HCT116 (cell line): ENCODE data around the gene MAP7D1. TPM values are rescaled to one million over a fixed set of nuclear protein-coding genes. Genes with fewer than 3 reads are reported as not detected.
A peak's percentile ranks its signal among the peaks of the same experiment; 100 is the strongest.

ENCODE experiments used
- ATAC-seq: fragments of 200-7000 bp; cut with Tn5 transposase; 2 replicates; pipeline ENCODE4 v1.9.1; 2020; ENCODE audit warnings: mild to moderate bottlenecking, moderate library complexity
- BruUV-seq: library from RNA; stranded (reverse); fragments of 400-500 nt; replicated peaks from 2 replicates; lab custom pipeline; 2021; lab: Mats Ljungman, UMichigan
- CTCF ChIA-PET: fragments of 300-600 bp; sonication (Branson Sonifier 250); formaldehyde crosslinking; loops from one replicate; lab custom pipeline; 2021; ENCODE audit warnings: antibody characterized with exemption; lab: Charles Lee
- POLR2A ChIA-PET: fragments of 300-600, 350-600 bp; sonication (Branson Sonifier 250); formaldehyde crosslinking; loops from one replicate; lab custom pipeline; 2021; ENCODE audit warnings: antibody characterized with exemption; lab: Charles Lee
- RAD21 ChIA-PET, 2 experiments: fragments of 300-600 bp; sonication (Branson Sonifier 250); formaldehyde crosslinking; loops; one replicate each; lab custom pipeline; 2023; ENCODE audit warnings: low total read pairs in 2 of 2; ENCODE audit not compliant: uncharacterized antibody in 2 of 2, unreplicated experiment in 2 of 2, low non-redundant PET in 1 of 2; lab: Charles Lee
- DNase-seq: peaks from one replicate; pipeline ENCODE4 v3.0.0-alpha.2; 2010; ENCODE audit warnings: low read depth, low spot score
- H2AFZ ChIP-seq: fragments of 200-600 bp; shearing (Covaris generic), sonication (generic); 2 replicates; pipeline ENCODE4 v1.6.1; 2017; ENCODE audit warnings: low read depth, mixed run types, mixed read lengths, antibody characterized with exemption, low read length; ENCODE audit not compliant: poor library complexity, severe bottlenecking
- H3K27ac ChIP-seq: 2 replicates; pipeline ENCODE4 v1.5.1; 2012; ENCODE audit warnings: low read depth, low read length
- H3K27me3 ChIP-seq: fragments of 200-600 bp; sonication (generic); 2 replicates; pipeline ENCODE4 v1.6.1; 2016; ENCODE audit warnings: mixed run types, low read length, mixed read lengths; ENCODE audit not compliant: insufficient read depth
- H3K36me3 ChIP-seq, 2 experiments: fragments of 200-500 bp in 1 of 2; fragments of 200-600 bp in 1 of 2; sonication (Bioruptor generic) in 1 of 2; sonication (generic) in 1 of 2; 2 replicates each; pipeline versions ENCODE4 v1.5.1 to v1.6.1; 2014 to 2016; ENCODE audit warnings: low read length in 2 of 2, inconsistent platforms in 1 of 2, mixed read lengths in 1 of 2, mixed run types in 1 of 2; ENCODE audit not compliant: insufficient read depth in 2 of 2, control insufficient read depth in 1 of 2
- H3K4me1 ChIP-seq, 2 experiments: fragments of 200-600 bp in 1 of 2; sonication (generic) in 1 of 2; 2 replicates each; pipeline versions ENCODE4 v1.5.1 to v1.6.1; 2012 to 2017; ENCODE audit warnings: low read length in 2 of 2, inconsistent platforms in 1 of 2, mild to moderate bottlenecking in 1 of 2, mixed read lengths in 1 of 2, mixed run types in 1 of 2, moderate library complexity in 1 of 2; ENCODE audit not compliant: insufficient read depth in 2 of 2, control insufficient read depth in 1 of 2
- H3K4me2 ChIP-seq: fragments of 200-600 bp; sonication (generic); 2 replicates; pipeline ENCODE4 v1.6.1; 2017; ENCODE audit warnings: mixed run types, low read length, mixed read lengths
- H3K4me3 ChIP-seq, 2 experiments: fragments of 200-600 bp in 1 of 2; sonication (generic) in 1 of 2; replicated peaks in 1 of 2; 2 replicates each; pipeline ENCODE4 v1.5.1; 2011 to 2016; ENCODE audit warnings: low read length in 2 of 2, control low read depth in 1 of 2, low read depth in 1 of 2, mild to moderate bottlenecking in 1 of 2, mixed read lengths in 1 of 2, mixed run types in 1 of 2
- H3K79me2 ChIP-seq: fragments of 200-600 bp; sonication (generic); 2 replicates; pipeline ENCODE4 v1.6.1; 2017; ENCODE audit warnings: mild to moderate bottlenecking, mixed run types, low read length, moderate library complexity, mixed read lengths; ENCODE audit not compliant: insufficient read depth
- H3K9ac ChIP-seq: fragments of 200-600 bp; sonication (generic); 2 replicates; pipeline ENCODE4 v1.6.1; 2016; ENCODE audit warnings: low read length, mixed read lengths
- H3K9me2 ChIP-seq: fragments of 200-600 bp; sonication (generic), shearing (Covaris generic); 2 replicates; pipeline ENCODE4 v1.6.1; 2017; ENCODE audit warnings: mixed run types, mild to moderate bottlenecking, moderate library complexity; ENCODE audit not compliant: insufficient read depth
- H3K9me3 ChIP-seq, 2 experiments: fragments of 200-500 bp in 1 of 2; fragments of 200-600 bp in 1 of 2; sonication (Bioruptor generic) in 1 of 2; sonication (generic) in 1 of 2; 2 replicates each; pipeline ENCODE4 v1.6.1; 2014 to 2017; ENCODE audit warnings: low read length in 2 of 2, mixed read lengths in 2 of 2, inconsistent platforms in 1 of 2, low read depth in 1 of 2, mild to moderate bottlenecking in 1 of 2, mixed run types in 1 of 2, moderate library complexity in 1 of 2; ENCODE audit not compliant: control insufficient read depth in 1 of 2, insufficient read depth in 1 of 2
- H4K20me1 ChIP-seq: fragments of 200-600 bp; sonication (generic), shearing (Covaris generic); 2 replicates; pipeline ENCODE4 v1.6.1; 2017; ENCODE audit warnings: mixed run types, mild to moderate bottlenecking, moderate library complexity; ENCODE audit not compliant: insufficient read depth
- CEBPB ChIP-seq: IDR thresholded peaks from 2 replicates; pipeline ENCODE4 v1.6.1; 2012; ENCODE audit warnings: low read depth
- CTCF ChIP-seq, 3 experiments: fragments of 200-600 bp in 1 of 3; sonication (generic) in 1 of 3; IDR thresholded peaks in 2 of 3; conservative IDR thresholded peaks in 1 of 3; 2 replicates each; pipeline ENCODE4 v1.5.1; 2012 to 2017; ENCODE audit warnings: low read depth in 2 of 3, low read length in 2 of 3, antibody characterized with exemption in 1 of 3, borderline replicate concordance in 1 of 3, control low read depth in 1 of 3, mild to moderate bottlenecking in 1 of 3, mixed read lengths in 1 of 3, mixed run types in 1 of 3, moderate library complexity in 1 of 3; ENCODE audit not compliant: insufficient read depth in 1 of 3
- POLR2AphosphoS5 ChIP-seq: IDR thresholded peaks from 2 replicates; pipeline ENCODE4 v1.6.1; 2011; ENCODE audit warnings: mild to moderate bottlenecking, low read depth, low read length, moderate library complexity
- YY1 ChIP-seq: IDR thresholded peaks from 2 replicates; pipeline ENCODE4 v1.6.1; 2011; ENCODE audit warnings: low read length, low read depth, moderate library complexity, mild to moderate bottlenecking; ENCODE audit not compliant: insufficient replicate concordance; ENCODE audit errors: extremely low read depth
- ZFX ChIP-seq: fragments of 450-650 bp; IDR thresholded peaks from 2 replicates; pipeline ENCODE4 v1.6.1; 2017
- intact Hi-C: fragments of 100-400 bp; cut with micrococcal nuclease; formaldehyde crosslinking; loops from 2 replicates; pipeline ENCODE4 v1.10.0; 2022
- total RNA-seq: library from RNA; stranded (reverse); gene quantifications from one replicate; pipeline ENCODE4 v1.2.1, GENCODE V29; 2021; ENCODE audit not compliant: unreplicated experiment

Gene MAP7D1
- total RNA-seq, 1 experiment from 2014 or later, result 71.8 TPM

- DNase-seq, result no peak
These were observed 5.1 kb downstream of the MAP7D1 start for GRCh38 chr1:36160949-36161485.

More at GRCh38 chr1:36160949-36161485, 5.1 kb downstream of the MAP7D1 start:
- peaks cover 13 to 45% of the 10 kb centered on the region in 2 experiments for H3K4me1 ChIP-seq
- peaks cover 99% of the 10 kb centered on the region for H3K79me2 ChIP-seq
- RAD21 ChIA-PET, result interaction anchor here in 1 of 2 experiments (0.6 kb wide), 1 partner anchor 135 kb away, joined by 4 read pairs; no protein-coding TSS in a partner anchor
- ATAC-seq, result peak; percentile 55
- intact Hi-C loops, result no loop called here
- H3K27me3 ChIP-seq, result no peaks in the 10 kb centered on the region
- BruUV-seq, result no TSS peak
- peak overlapping the region; percentile 56 for H3K9ac ChIP-seq
- peaks cover under 1 to 4% of the 10 kb centered on the region in 2 experiments; a peak in 1 of 4 replicates for H3K36me3 ChIP-seq
- peak overlapping the region; percentile 46 to 49 for H3K4me3 ChIP-seq
- CTCF ChIA-PET, result interaction anchor here (0.9 to 1.3 kb wide), 2 partner anchors 11 to 32 kb away, joined by 3 to 7 read pairs; no protein-coding TSS in a partner anchor
- H3K27ac ChIP-seq, result peak overlapping the region; percentile 64
- H3K4me2 ChIP-seq, result peak overlapping the region; percentile 73
- no peaks in the 10 kb centered on the region for H4K20me1 ChIP-seq
- H3K9me3 ChIP-seq, result no peaks in the 10 kb centered on the region
- POLR2A ChIA-PET, result interaction anchor here (1.0 to 1.3 kb wide), 3 partner anchors 11 to 228 kb away, joined by 3 to 4 read pairs (median 3); no protein-coding TSS in a partner anchor
- H3K9me2 ChIP-seq, result no peaks in the 10 kb centered on the region
- no peak overlapping the region for H2AFZ ChIP-seq
- TF ChIP-seq ZFX (0 out of 2 replicates have a peak, but pooled peaks have one; percentile 17), POLR2AphosphoS5 (peak; percentile 52; the same call in 1 of the 2 replicates), CTCF (IDR thresholded peaks at IDR 0.05 in 2 of 3, conservative IDR thresholded peaks at IDR 0.05 in 1 of 3; ENCODE audit: borderline replicate concordance in 1 of 3, insufficient read depth in 1 of 3, low read depth in 2 of 3, low read length in 2 of 3) (peak in 2 of 3 experiments; percentile 43 to 47; a peak in 5 of 6 replicates), CEBPB (no peak), YY1 (peak; percentile 85)
